ENCODE data around the gene RPL19. TPM values are rescaled to one million over a fixed set of nuclear protein-coding genes. Genes with fewer than 3 reads are reported as not detected.

RPL19 gene
- total RNA-seq, result 1,000 to 10,000 TPM; 2,570 to 3,363 (median 3,072) TPM

GRCh38 chr17:39200070-39200879, at the start of gene RPL19:
RPL19 (plus strand) TSS chr17:39200283; CDS start chr17:39200345, 62 bp downstream.
- no peak for TF ChIP-seq CTCF (IDR thresholded peaks at IDR 0.05; ENCODE audit: low read depth)

GRCh38 chr17:39150795-39151149, 49.3 kb upstream of the RPL19 start:
- TF ChIP-seq CTCF (IDR thresholded peaks at IDR 0.05; ENCODE audit: low read depth), result no peak

GRCh38 chr17:39151150-39151942, 48.7 kb upstream of the RPL19 start, which contains the start of gene PLXDC1:
PLXDC1 (minus strand) TSS chr17:39151637; CDS start chr17:39151437, 200 bp downstream.
- no peak for TF ChIP-seq CTCF (IDR thresholded peaks at IDR 0.05; ENCODE audit: low read depth)

- TF ChIP-seq CTCF (IDR thresholded peaks at IDR 0.05; ENCODE audit: low read depth), result no peak
Measured at GRCh38 chr17:39151943-39152818, 47.9 kb upstream of the RPL19 start.

- no peak for TF ChIP-seq CTCF (IDR thresholded peaks at IDR 0.05; ENCODE audit: low read depth)
Measured at GRCh38 chr17:39153599-39154051, 46.5 kb upstream of the RPL19 start.

- TF ChIP-seq CTCF (IDR thresholded peaks at IDR 0.05; ENCODE audit: low read depth), result no peak
Measured at GRCh38 chr17:39155654-39156053, 44.4 kb upstream of the RPL19 start.

Measured in subcutaneous adipose tissue (tissue), 4 donors.